NCI-H2227 (cell line): ENCODE measurements around the gene ZNF35.

Source experiments
- DNase-seq: peaks from one replicate; lab custom pipeline; 2025; ENCODE audit not compliant: unreplicated experiment; lab: John Stamatoyannopoulos, UW

ZNF35 gene

DNA sequence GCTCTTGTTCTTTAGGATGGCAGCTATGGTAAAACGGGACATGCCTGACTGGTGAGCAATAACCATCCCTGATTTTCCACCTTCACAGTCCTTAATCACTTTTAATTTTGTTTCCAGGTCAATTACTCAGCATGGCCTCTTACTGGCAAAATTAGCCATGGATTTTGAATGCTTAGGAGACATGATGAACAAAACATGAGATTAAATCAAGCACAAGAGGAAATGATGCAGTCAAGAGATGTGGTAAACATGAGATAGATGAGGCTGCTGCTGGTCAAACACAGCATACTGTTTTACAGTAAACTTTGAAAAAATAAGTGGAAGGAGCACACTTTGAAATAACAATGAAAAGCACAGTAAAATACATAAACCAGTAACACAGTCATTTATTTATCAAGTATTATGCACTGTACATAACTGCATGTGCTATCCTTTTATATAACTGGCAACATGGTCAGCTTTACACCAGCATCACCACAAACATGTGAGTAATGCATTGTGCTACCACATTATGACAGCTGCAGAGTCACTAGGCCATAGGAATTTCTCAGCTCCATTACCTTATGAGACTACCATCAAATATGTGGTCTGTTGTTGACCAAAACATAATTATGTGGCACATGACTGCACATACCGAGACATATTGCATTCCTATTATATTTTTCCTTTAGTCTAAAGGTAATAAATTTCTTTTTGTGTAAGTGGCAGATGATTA, 33.8 kb downstream of the ZNF35 start:
- DNase-seq: no peak

DNA sequence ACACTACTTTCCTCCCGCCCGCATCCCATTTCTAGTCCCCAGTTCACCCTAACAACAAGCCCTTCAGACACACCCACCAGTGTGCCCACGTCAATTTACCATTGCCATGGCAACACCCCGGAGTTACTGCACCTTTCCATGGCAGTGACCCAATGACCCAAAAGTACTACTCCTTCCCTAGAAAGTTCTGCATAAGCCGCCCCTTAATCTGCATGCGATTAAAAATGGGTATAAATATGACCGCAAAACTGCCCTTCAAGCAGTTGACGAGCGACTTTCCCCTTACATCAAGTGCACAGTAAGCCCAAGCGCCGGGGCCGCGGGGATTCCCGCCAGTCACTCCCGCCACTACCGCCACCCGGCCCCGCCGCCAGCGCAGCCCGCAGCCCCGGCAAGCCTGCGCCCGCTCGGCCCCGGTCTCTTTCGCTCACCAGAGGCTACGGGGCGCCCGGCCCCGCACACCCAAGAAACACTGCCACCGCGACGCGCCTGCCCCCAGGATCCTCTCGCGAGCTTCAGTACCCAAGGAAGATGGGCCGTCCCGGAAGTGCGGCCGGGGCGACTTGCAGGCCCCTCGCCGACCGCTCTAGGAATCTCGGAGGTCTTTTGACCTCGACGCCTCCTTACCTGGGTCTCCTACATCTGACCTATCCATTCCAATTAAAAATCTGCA, 36.7 kb downstream of the ZNF35 start:
- peak; percentile 77 for DNase-seq

DNA sequence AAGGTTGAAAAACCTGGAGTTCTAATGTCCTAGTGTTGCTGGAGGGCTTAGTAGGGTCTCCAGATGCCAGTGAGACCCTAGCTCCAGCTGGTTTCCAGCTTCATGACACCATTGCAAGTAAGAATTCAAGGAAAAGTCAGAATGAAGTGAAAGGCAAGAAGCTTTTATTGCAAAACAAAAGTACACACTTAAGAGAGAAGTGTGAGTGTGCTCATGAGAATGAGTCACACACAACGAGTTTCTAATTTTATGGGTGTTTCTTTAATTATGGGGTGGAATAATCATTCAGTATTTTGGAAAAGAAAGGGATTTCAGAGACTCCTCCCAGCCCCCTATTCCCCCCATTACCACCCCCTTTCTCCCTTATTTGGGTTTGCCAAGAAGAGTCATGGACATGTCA, 39.4 kb downstream of the ZNF35 start:
- DNase-seq: no peak
